GM18511 (cell line): Measurements from ENCODE around the gene HCFC1.

ENCODE experiments used
- ATAC-seq: cut with Tn5 transposase; IDR thresholded peaks from one replicate; pipeline ENCODE4 v1.9.1; 2021; ENCODE audit warnings: mild to moderate bottlenecking, moderate library complexity; ENCODE audit not compliant: unreplicated experiment

HCFC1 gene

GRCh38 chrX:153971450-153972367 lies at the start of gene HCFC1:
Gene HCFC1, minus strand, starts transcription at chrX:153971818. Its CDS starts 978 bp downstream, at chrX:153970840.
- peak; percentile 45 for ATAC-seq

- no peak for ATAC-seq
Observed at GRCh38 chrX:154021131-154021611, 49.6 kb upstream of the HCFC1 start.

- peak; percentile 4 for ATAC-seq
Observed at GRCh38 chrX:154020536-154021115, 49.0 kb upstream of the HCFC1 start.

GRCh38 chrX:154019633-154020528 lies 48.3 kb upstream of the HCFC1 start, which contains the start of gene IRAK1:
Gene IRAK1, minus strand, starts transcription at chrX:154019902. Its CDS starts 90 bp downstream, at chrX:154019812.
- ATAC-seq = peak; percentile 69

DNA sequence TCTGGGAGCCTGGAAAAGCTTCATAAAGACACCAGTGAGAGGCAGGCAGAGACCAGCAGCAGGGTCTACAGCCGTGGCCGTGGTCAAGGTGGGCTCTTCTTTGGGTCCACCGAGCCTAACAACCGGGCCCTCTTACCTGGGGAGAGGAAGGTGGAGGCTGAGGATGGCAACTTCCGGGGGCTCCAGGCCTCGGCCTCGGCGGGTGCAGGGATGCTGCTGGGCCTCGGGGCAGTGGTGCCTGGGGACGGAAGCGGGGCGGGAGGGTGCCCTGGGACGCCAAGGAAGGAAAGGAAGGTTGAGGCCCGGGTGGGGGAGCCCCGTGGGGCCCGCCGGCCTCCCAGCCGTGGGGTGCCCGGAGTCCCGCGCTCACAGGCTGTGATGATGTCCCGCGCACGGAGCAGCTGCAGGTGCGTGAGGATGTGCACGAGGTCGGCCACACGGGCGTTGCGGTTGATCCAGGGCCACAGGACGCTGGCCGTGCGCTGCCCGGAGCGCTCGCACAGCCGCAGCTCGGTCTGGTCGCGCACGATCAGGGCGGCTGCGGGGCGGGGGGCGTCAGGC lies 47.5 kb upstream of the HCFC1 start:
- ATAC-seq = no peak

DNA sequence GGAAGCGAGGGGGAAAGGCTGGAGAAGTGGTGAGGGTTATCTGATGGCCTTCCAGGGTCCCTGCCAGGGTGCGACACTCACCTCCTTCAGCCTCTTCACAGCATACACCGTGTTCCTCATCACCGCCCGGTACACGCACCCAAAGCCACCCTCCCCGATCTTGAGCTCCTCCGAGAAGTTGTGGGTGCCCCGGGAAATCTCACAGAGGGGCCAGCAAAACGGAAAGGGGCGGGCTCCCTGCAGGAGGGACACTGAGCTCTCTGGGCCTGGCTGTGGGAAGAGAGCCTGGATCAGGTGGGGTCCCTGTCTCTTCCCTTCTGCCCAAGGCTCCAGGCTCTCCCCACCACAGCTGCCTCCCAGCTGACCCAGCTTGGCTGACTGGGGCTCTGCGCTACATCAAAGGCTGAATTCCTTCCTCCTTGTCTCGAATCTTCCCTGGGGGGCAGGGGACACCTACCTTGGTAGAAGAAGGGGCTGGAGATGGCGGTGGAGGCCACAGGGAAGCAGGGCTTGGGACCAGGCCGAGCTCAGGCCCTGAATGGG lies 47.0 kb upstream of the HCFC1 start:
- ATAC-seq = no peak

GRCh38 chrX:154017766-154018517 lies 46.3 kb upstream of the HCFC1 start:
- ATAC-seq = no peak

GRCh38 chrX:154016366-154017076 lies 44.9 kb upstream of the HCFC1 start:
- no peak for ATAC-seq

- no peak for ATAC-seq
Observed at GRCh38 chrX:154015581-154016264, 44.1 kb upstream of the HCFC1 start.

- ATAC-seq = no peak
Observed at GRCh38 chrX:154014429-154015380, 43.1 kb upstream of the HCFC1 start.

GRCh38 chrX:154013614-154014360 lies 42.2 kb upstream of the HCFC1 start:
- ATAC-seq = no peak

DNA sequence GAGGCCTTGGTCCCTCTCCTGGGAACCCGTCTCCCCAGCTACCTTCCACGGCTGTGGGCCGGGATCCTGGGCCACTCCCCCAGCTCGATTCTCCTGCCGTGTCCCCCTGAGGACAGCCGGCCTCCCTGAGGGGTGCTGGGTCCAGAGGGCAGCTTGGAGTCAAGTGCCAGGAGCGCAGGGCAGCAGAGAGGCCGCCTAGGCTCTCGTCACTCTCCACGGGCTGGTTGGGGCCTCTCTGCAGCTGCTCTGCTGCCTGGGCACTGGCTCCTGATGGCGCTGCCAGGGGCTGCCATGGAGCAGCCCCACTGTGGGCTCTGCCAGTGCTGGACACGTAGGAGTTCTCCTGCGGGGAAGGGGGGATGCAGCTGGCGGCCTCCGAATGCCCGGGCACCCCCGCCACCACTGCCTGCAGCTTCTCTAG lies 41.4 kb upstream of the HCFC1 start:
- ATAC-seq = no peak

- ATAC-seq = no peak
Observed at GRCh38 chrX:154012336-154012991, 40.8 kb upstream of the HCFC1 start.

DNA sequence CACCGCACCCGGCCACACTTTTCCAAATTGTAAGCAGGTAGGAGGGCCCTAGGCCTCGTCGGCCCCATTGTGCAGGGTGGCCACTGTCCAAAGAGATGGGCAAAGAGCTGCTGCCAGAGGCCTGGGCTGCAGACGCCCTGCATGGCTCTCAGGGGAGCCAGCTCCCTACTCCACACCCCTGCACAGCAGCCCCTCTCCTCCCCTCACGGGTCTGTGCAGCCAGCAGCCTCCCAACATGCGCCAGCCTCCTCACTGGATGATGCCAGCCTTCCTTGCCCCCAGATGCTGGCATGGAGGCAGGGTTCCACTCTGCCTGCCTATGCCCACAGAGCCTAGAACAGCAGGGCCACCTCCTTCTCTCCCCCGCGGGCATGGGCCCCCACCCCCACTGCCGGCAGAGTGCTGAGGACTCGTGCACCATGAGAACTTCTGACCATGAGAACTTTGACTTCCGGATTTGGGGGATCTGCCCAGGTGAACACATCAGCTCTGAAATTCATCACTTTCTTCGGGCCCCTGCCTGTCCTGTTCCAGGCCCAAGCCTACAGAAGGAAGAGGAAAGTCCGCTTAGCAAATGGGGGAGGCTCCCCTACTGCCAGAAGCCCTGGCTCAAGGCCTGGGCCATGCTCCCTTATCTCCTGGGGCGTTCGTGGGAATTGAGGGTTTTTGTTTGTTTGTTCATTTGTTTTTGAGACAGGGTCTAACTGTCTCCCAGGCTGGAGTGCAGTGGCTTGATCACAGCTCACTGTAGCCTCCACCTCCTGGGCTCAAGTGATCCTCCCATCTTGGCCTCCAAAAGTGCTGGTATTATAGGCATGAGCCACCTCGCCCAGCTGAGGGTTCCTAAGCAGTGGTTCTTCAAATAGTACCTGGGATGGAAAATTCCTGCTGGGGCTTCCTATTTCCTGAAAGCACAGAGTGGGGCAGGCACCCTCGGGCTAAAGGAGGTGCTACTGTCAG lies 40.0 kb upstream of the HCFC1 start:
- ATAC-seq = no peak
